A673 (cell line): ENCODE measurements around the gene RELL2. TPM values are rescaled to one million over a fixed set of nuclear protein-coding genes. Genes with fewer than 3 reads are reported as not detected.
A peak's percentile ranks its signal among the peaks of the same experiment; 100 is the strongest.

Experiments
- BruUV-seq: library from RNA; stranded (reverse); fragments of 400-500 nt; replicated peaks from 2 replicates; lab custom pipeline; 2021; lab: Mats Ljungman, UMichigan
- CTCF ChIA-PET: fragments of 300-600 bp; sonication (Branson Sonifier 250); formaldehyde crosslinking; loops from one replicate; lab custom pipeline; 2022; ENCODE audit warnings: antibody characterized with exemption; lab: Charles Lee
- POLR2A ChIA-PET: fragments of 300-600 bp; sonication (Branson Sonifier 250); formaldehyde crosslinking; loops from one replicate; lab custom pipeline; 2022; ENCODE audit warnings: antibody characterized with exemption; ENCODE audit not compliant: low non-redundant PET; lab: Charles Lee
- DNase-seq: peaks from one replicate; pipeline ENCODE4 v3.0.0-alpha.2; 2015; ENCODE audit warnings: low spot score
- H3K27ac ChIP-seq: fragments of 200-600 bp; sonication (generic); 2 replicates; pipeline ENCODE4 v1.5.1; 2016; ENCODE audit warnings: mixed run types, low read depth, mild to moderate bottlenecking, mixed read lengths, antibody characterized with exemption, low read length; ENCODE audit not compliant: poor library complexity, severe bottlenecking
- H3K27me3 ChIP-seq: fragments of 200-600 bp; sonication (generic); replicated peaks from 2 replicates; pipeline ENCODE4 v1.6.1; 2017; ENCODE audit warnings: mixed run types, low read depth, mild to moderate bottlenecking, mixed read lengths, antibody characterized with exemption, low read length; ENCODE audit not compliant: insufficient read depth, poor library complexity
- H3K36me3 ChIP-seq: fragments of 200-600 bp; sonication (generic); 2 replicates; pipeline ENCODE4 v1.6.1; 2016; ENCODE audit warnings: mixed run types, mild to moderate bottlenecking, mixed read lengths, antibody characterized with exemption, low read length; ENCODE audit not compliant: insufficient read depth, poor library complexity, severe bottlenecking
- H3K4me1 ChIP-seq: fragments of 200-600 bp; sonication (generic); 2 replicates; pipeline ENCODE4 v1.6.1; 2017; ENCODE audit warnings: mixed run types, mild to moderate bottlenecking, mixed read lengths, antibody characterized with exemption, low read length; ENCODE audit not compliant: insufficient read depth, poor library complexity, severe bottlenecking
- H3K4me3 ChIP-seq: fragments of 200-600 bp; sonication (generic); 2 replicates; pipeline ENCODE4 v1.5.1; 2016; ENCODE audit warnings: low read depth, mixed run types, mild to moderate bottlenecking, mixed read lengths, low read length; ENCODE audit not compliant: poor library complexity, severe bottlenecking
- H3K9me3 ChIP-seq: fragments of 200-600 bp; sonication (generic); 2 replicates; pipeline ENCODE4 v1.6.1; 2016; ENCODE audit warnings: mixed run types, low read depth, mild to moderate bottlenecking, mixed read lengths, antibody characterized with exemption, low read length; ENCODE audit not compliant: poor library complexity, severe bottlenecking
- CTCF ChIP-seq: fragments of 300-800, 200-600 bp; sonication (generic); conservative IDR thresholded peaks from 2 replicates; pipeline ENCODE4 v1.5.1; 2017; ENCODE audit warnings: low read depth, mild to moderate bottlenecking, antibody characterized with exemption, low read length, moderate library complexity, mixed read lengths
- EZH2 ChIP-seq: fragments of 200-600 bp; sonication (generic); IDR thresholded peaks from 2 replicates; pipeline ENCODE4 v1.6.1; 2017; ENCODE audit warnings: borderline replicate concordance, low read depth, mild to moderate bottlenecking, mixed read lengths, antibody characterized with exemption, low read length; ENCODE audit not compliant: poor library complexity, severe bottlenecking
- intact Hi-C: fragments of 100-400 bp; cut with micrococcal nuclease; formaldehyde crosslinking; loops from one replicate; pipeline ENCODE4 v1.10.0; 2022; ENCODE audit not compliant: unreplicated experiment
- total RNA-seq: library from RNA; stranded (reverse); gene quantifications from 2 replicates; pipeline ENCODE4 v1.2.3, GENCODE V29; 2021

Gene RELL2
- total RNA-seq, 1 experiment from 2014 or later, result 4.7 TPM

GRCh38 chr5:141672841-141673813, 36.3 kb downstream of the RELL2 start:
- peaks cover 13% of the 10 kb centered on the region for H3K4me1 ChIP-seq

DNA sequence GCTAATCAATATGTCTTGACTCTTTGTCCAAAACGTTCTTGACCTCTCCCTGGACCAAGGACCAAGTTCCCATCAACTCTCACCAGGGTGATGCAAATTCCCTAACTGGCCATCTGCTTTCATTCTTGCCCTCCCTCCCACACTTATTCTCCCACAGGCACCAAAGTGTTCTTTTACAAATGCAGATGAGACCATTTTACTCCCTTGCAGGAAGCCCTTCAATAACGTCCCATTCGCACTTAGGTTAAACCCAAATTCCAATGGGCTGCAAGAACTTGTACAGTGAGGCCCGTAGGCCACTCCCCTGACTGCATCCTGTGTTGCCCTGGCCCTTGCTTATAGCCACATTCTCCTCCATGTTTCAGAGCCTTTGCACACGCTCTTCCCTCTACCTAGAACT, 38.0 kb downstream of the RELL2 start:
- DNase-seq, result no peak
- ChIA-PET CTCF (no interaction called here), POLR2A (no interaction called here)
- Histone ChIP-seq H3K9me3 (no peaks in the 10 kb centered on the region), H3K4me1 (peaks cover 10% of the 10 kb centered on the region), H3K27me3 (no peaks in the 10 kb centered on the region), H3K27ac (no peak overlapping the region), H3K36me3 (no peaks in the 10 kb centered on the region), H3K4me3 (no peak overlapping the region)
- BruUV-seq, result no TSS peak
- intact Hi-C loops, result no loop called here
- no peak for TF ChIP-seq CTCF
- TF ChIP-seq EZH2, result no peak

More at GRCh38 chr5:141672841-141673813, 36.3 kb downstream of the RELL2 start:
- DNase-seq, result peak; percentile 82
- no peaks in the 10 kb centered on the region for H3K9me3 ChIP-seq
- no peak overlapping the region for H3K27ac ChIP-seq
- POLR2A ChIA-PET, result interaction anchor here (0.5 kb wide), 1 partner anchor 11 kb away, joined by 4 read pairs; no protein-coding TSS in a partner anchor
- H3K27me3 ChIP-seq, result no peaks in the 10 kb centered on the region
- no peak for TF ChIP-seq EZH2
- TF ChIP-seq CTCF, result no peak
- H3K36me3 ChIP-seq, result no peaks in the 10 kb centered on the region
- no TSS peak for BruUV-seq
- CTCF ChIA-PET, result interaction anchor here (1.8 kb wide), 1 partner anchor 8 kb away, joined by 5 read pairs; no protein-coding TSS in a partner anchor
- H3K4me3 ChIP-seq, result no peak overlapping the region
- intact Hi-C loops, result no loop called here

DNA sequence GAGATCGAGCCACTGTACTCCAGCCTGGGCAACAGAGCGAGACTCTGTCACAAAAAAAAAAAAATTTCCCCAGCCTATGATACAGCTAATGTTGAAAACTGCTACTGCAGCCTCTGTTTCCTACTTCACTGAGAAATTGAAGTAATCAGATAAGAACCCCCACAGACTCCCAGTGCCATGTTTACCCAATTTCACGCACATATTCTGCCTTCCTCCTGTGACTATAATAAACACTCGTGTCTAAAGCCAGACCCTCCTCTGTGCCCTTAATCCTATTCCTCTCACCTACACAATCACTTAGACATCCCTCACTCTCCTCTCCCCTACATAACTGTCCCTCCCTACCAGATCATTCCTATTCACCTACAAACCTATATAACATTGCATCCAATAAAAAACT, 38.9 kb downstream of the RELL2 start:
- H3K9me3 ChIP-seq, result no peaks in the 10 kb centered on the region
- H3K4me3 ChIP-seq, result no peak overlapping the region
- H3K36me3 ChIP-seq, result no peaks in the 10 kb centered on the region
- peaks cover 12% of the 10 kb centered on the region for H3K4me1 ChIP-seq
- BruUV-seq, result no TSS peak
- ChIA-PET POLR2A (no interaction called here), CTCF (no interaction called here)
- TF ChIP-seq CTCF (no peak), EZH2 (no peak)
- H3K27ac ChIP-seq, result no peak overlapping the region
- intact Hi-C loops, result no loop called here
- no peaks in the 10 kb centered on the region for H3K27me3 ChIP-seq
- DNase-seq, result no peak
